ENCODE data around the gene PXDN.

PXDN gene

DNA sequence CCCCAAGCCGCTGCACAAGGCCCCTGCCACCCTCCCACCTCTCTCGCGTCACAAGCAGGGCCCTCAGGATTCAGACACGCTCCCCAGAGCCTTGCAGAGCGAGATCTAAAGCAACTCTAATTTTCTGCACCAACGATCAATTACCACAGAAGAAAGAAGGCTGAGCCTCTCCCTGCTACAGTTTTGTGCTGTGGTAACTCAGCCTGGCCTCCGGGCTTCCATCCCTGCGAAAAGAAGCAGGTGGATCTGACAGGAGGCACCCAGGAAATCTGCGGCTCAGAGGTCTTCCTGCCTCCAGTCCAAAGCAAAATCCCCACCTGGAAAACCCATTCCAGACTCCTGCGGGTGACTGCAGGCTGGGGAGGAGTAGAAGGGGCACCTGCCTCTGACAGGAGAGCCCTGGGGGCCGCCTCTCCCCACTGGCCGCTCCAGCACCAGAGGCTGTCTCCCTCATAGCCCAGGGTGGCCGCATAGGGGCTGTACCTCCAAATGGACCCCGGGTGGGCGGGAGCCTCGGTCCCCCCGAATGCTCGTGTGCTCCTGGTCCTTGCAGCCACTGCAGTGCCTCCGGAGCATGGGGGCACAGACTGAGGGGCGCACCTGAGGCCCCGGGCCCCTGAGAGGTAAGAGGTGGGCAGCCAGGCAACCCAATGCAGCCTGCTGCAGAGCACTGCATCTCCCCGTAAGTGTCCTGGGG lies 31.0 kb downstream of the PXDN start:
- no peak for TF ChIP-seq CTCF (conservative IDR thresholded peaks at IDR 0.05)
- H3K27ac ChIP-seq, result no peak overlapping the region

DNA sequence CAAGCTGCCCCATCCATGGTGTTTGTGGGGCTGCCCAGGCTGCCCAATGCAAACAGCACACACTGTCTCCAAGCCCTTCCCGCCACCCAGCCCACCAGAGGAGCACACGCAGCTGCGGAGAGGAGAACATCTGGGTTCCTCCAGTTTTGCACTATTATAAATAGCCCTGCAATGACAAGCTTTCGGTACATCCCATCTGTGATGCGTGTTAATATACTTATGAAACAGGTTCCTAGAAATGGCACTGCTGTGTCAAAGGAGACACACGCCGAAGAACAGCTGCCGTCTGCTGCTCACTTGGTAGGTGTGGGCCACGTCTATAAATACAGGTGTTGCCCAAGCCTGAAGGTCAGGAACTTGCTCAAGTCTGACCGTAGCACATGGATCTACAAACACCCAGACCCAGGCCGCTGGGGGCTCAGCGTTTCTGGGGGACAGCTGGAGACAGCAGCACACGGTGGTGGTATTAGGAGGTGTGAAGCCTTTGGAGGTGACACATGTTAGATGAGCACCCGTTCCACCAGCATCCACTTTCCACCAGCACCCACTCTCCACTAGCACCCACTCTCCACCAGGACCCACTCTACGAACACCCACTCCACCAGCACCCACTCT lies 34.3 kb downstream of the PXDN start:
- no peak for TF ChIP-seq CTCF (conservative IDR thresholded peaks at IDR 0.05)
- H3K27ac ChIP-seq, result no peak overlapping the region

DNA sequence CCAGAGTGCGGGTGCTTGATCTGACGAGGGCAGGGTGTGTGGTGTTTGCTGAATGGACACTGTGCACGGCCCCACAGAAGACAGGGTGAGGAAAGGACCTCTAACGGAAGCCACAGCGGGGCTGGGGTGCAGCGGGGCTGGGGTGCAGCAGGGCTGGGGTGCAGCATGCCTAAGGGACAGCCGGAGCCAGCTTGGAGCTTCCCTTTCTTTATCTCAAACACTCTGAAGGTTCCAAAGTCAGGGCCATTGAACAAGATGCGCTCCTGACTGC lies 35.0 kb downstream of the PXDN start:
- H3K27ac ChIP-seq, result peak overlapping the region; percentile 80
- no peak for TF ChIP-seq CTCF (conservative IDR thresholded peaks at IDR 0.05)

GRCh38 chr2:1708476-1709334 lies 35.6 kb downstream of the PXDN start:
- H3K27ac ChIP-seq, result peak overlapping the region; percentile 80
- no peak for TF ChIP-seq CTCF (conservative IDR thresholded peaks at IDR 0.05)

DNA sequence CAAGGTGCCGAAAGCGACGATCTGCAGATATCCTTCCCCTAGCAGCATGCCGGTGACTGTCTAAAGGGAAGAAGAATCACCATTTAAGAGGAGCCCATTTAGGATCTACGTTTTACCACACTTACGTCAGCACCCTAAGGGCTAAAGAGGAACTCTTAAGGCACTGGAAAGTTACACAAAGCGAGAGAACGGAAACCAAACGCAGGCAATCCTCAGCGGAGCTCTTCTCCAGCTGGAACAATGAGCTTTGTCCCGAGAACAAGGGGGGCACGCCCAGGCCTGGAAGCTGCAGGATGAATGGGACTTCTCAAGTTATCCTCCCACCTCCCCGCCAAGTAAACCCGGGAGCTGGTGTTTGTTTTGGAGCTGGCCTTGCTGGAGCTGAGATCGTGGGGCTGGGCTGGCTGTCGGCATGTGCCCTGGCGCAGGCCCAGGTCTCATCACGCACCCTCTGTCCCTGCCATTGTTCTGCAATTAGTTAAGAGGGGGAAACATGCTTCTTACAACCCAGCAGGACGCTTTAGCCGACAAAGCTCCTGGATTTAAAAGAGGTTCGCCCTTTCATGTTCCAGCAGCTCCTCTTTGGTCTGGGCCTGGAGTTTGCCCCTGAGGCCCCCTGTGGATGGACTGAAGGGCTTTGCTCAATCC lies 36.4 kb downstream of the PXDN start:
- H3K27ac ChIP-seq, result peak overlapping the region; percentile 80
- no peak for TF ChIP-seq CTCF (conservative IDR thresholded peaks at IDR 0.05)

- peak overlapping the region; percentile 61 for H3K27ac ChIP-seq
These were observed 38.0 kb downstream of the PXDN start for GRCh38 chr2:1706089-1706841.

GRCh38 chr2:1705557-1706076 lies 38.7 kb downstream of the PXDN start:
- H3K27ac ChIP-seq, result peak overlapping the region; percentile 61
- no peak for TF ChIP-seq CTCF (conservative IDR thresholded peaks at IDR 0.05)

Measured in VCaP (cell line).